GM23338 (cell line): ENCODE data around the gene ASAP2.

Experiments
- CREB1 ChIP-seq: fragments of 250-450 bp; sonication (Bioruptor Pico); IDR thresholded peaks from 2 replicates; pipeline ENCODE4 v1.5.0; 2020; ENCODE audit warnings: low read depth, mild to moderate bottlenecking, moderate library complexity
- CTCF ChIP-seq, 2 experiments: fragments of 200-600 bp in 1 of 2; sonication (generic) in 1 of 2; conservative IDR thresholded peaks; 2 replicates each; pipeline versions ENCODE4 v1.5.1 to v1.6.1; 2016 to 2017; ENCODE audit warnings: antibody characterized with exemption in 2 of 2, low read depth in 2 of 2, mild to moderate bottlenecking in 2 of 2, moderate library complexity in 1 of 2
- ETS1 ChIP-seq: IDR thresholded peaks from 2 replicates; pipeline ENCODE4 v1.6.1; 2016; ENCODE audit warnings: antibody characterized with exemption
- EZH2 ChIP-seq: fragments of 200-600 bp; sonication (generic); IDR thresholded peaks from one replicate; pipeline ENCODE4 v1.8.0; 2017; ENCODE audit warnings: antibody characterized with exemption, mild to moderate bottlenecking, low read depth; ENCODE audit not compliant: unreplicated experiment
- EZH2phosphoT487 ChIP-seq: fragments of 200-600 bp; sonication (generic); IDR thresholded peaks from one replicate; pipeline ENCODE4 v1.8.1; 2018; ENCODE audit warnings: antibody characterized with exemption; ENCODE audit not compliant: unreplicated experiment
- JUNB ChIP-seq: IDR thresholded peaks from one replicate; pipeline ENCODE4 v1.6.1; 2016; ENCODE audit warnings: antibody characterized with exemption; ENCODE audit not compliant: unreplicated experiment
- POLR2AphosphoS5 ChIP-seq: IDR thresholded peaks from 2 replicates; pipeline ENCODE4 v1.6.1; 2016; ENCODE audit warnings: antibody characterized with exemption, low read depth
- REST ChIP-seq: IDR thresholded peaks from one replicate; pipeline ENCODE4 v1.6.1; 2018; ENCODE audit warnings: antibody characterized with exemption; ENCODE audit not compliant: unreplicated experiment
- ZNF114 ChIP-seq: fragments of 250-450 bp; sonication (Bioruptor Pico); IDR thresholded peaks from 2 replicates; pipeline ENCODE4 v1.5.0; 2020; ENCODE audit warnings: mild to moderate bottlenecking, moderate library complexity
- ZNF331 ChIP-seq: fragments of 250-450 bp; sonication (Bioruptor Pico); IDR thresholded peaks from 2 replicates; pipeline ENCODE4 v1.5.0; 2020; ENCODE audit warnings: low read depth, mild to moderate bottlenecking, moderate library complexity
- ZNF462 ChIP-seq: fragments of 250-450 bp; sonication (Bioruptor Pico); IDR thresholded peaks from 2 replicates; pipeline ENCODE4 v1.5.0; 2020; ENCODE audit warnings: mild to moderate bottlenecking, moderate library complexity

GRCh38 chr2:9241233-9241632, 34.6 kb downstream of the ASAP2 start:
- no peak for TF ChIP-seq EZH2
- TF ChIP-seq CTCF (conservative IDR thresholded peaks at IDR 0.05; ENCODE audit: low read depth in 2 of 2) = no peak
- TF ChIP-seq POLR2AphosphoS5 = no peak
- TF ChIP-seq EZH2phosphoT487 = no peak
- TF ChIP-seq JUNB = no peak
- TF ChIP-seq REST = no peak
- no peak for TF ChIP-seq CREB1
- TF ChIP-seq ETS1 = no peak
- no peak for TF ChIP-seq ZNF331 (CRISPR knock-in tag)
- no peak for TF ChIP-seq ZNF114 (CRISPR knock-in tag)
- TF ChIP-seq ZNF462 (CRISPR knock-in tag) = no peak
